GM10847 (cell line): ENCODE data around the gene NFIB.

Experiments
- POLR2A ChIP-seq: IDR thresholded peaks from 2 replicates; pipeline ENCODE4 v1.6.1; 2011; ENCODE audit not compliant: insufficient read length; ENCODE audit errors: extremely low read depth

NFIB gene

DNA sequence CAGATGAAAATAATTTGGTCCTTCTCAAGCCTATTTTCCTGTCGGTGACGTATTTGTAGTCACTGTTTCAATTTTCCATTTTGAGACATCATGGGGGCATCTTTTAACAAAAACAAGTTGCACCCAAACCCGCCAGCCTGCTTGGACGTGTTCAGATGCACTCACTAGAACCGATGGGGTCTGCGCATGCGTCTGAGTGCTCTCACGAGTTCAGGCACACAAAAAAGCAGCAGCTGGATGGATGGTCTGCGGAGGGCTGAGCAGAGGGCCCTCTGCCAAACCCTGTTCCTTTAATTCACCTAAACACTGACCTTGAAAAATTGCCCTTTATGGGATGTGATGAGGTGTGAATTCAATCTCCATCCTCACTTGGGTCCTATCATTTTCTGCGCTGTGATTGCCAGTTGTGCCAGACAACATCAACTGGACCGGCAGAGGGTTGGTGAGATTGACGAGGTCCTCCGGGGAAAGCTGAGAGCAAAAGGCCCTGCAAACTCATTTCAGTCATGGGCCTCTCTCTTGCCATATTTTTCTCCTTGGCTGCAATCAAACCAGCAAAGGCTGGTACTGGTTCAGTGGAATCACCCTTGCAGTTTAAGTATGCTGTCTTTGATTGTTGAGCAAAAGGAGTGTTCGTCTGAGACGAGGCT, 251.9 kb downstream of the NFIB start:
- no peak for TF ChIP-seq POLR2A

DNA sequence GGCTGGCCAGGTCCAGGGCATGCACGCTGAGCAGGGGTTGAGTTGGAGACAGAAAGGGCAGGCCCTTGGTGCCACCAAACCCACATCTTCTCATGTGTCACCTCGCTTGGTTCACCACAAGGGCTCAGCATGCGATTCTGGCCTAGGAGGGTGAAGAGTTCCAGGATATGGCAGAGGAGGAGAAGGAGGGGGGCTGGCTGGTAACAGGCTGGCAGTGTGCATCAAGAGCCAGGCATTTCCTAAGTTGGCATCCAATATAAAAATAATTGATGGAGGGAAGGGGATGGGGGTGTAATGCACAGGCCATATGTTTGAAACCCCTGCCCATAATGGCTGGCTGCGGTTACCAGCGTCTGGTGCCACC, 255.6 kb downstream of the NFIB start:
- TF ChIP-seq POLR2A: no peak

- no peak for TF ChIP-seq POLR2A
These were observed 256.3 kb downstream of the NFIB start for GRCh38 chr9:14057368-14058324.

- TF ChIP-seq POLR2A: no peak
These were observed 257.6 kb downstream of the NFIB start for GRCh38 chr9:14056316-14056861.

DNA sequence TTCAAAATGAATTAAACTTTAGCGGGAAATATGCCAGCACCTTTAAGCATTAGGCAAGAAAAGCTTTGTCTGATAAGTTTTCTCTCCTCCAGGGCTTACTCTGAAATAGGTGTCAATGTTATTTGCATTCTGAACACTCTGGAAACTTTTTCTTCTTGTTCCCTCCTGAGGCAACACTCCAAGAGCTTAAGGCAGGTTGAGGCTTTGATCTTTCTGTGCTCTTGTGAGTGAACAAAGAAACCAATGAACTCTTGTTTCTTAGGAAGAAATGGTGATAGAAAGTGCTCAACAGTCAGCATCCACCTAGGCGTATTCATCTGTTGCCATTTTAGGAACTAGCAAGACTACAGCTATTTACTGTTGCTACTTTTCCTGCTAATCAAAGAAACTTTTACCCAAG, 259.8 kb downstream of the NFIB start:
- TF ChIP-seq POLR2A: no peak

GRCh38 chr9:14052359-14052758, 261.6 kb downstream of the NFIB start:
- no peak for TF ChIP-seq POLR2A

GRCh38 chr9:14051419-14051818, 262.5 kb downstream of the NFIB start:
- no peak for TF ChIP-seq POLR2A

DNA sequence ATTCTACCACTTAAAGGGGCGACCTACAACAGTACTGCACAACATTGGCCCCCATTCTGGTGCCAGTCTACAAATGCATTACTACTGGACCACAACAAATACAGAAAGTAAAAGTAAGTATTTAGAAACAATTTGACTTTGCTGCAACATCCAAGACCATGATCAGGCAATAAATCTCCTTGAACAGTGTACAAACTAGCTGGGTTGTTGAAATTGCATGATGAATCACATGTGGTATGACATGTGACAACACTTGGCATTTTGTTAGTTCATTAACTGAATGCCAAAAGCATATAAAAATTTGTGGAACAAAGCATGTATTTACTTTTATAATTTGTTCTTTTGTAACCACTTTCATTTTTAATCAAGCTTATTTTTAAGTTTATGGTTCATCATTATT, 270.5 kb downstream of the NFIB start:
- no peak for TF ChIP-seq POLR2A

DNA sequence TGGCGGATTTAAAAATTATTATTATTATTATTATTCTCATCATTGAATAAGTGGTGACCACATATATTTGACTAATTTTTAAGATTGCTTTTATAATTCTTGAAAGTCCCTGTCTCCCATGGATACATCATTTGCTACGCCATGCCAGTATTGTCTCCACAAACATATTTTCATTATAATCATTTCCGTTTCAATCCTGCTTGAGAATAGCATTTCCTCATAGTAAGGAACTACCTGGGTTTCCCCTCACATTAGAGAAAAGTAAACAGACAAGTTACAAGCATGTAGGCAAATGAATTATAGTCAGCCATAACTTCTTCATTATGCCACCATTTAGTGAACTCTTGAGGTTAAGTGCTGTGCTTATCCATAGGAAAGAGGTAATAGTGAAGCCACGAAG, 276.6 kb downstream of the NFIB start:
- no peak for TF ChIP-seq POLR2A

GRCh38 chr9:14033067-14033466, 280.9 kb downstream of the NFIB start:
- TF ChIP-seq POLR2A: no peak
